ENCODE results near the gene TVP23C.

GRCh38 chr17:15511142-15511541, 52.1 kb downstream of the TVP23C start:
- TF ChIP-seq, protein P1, sequence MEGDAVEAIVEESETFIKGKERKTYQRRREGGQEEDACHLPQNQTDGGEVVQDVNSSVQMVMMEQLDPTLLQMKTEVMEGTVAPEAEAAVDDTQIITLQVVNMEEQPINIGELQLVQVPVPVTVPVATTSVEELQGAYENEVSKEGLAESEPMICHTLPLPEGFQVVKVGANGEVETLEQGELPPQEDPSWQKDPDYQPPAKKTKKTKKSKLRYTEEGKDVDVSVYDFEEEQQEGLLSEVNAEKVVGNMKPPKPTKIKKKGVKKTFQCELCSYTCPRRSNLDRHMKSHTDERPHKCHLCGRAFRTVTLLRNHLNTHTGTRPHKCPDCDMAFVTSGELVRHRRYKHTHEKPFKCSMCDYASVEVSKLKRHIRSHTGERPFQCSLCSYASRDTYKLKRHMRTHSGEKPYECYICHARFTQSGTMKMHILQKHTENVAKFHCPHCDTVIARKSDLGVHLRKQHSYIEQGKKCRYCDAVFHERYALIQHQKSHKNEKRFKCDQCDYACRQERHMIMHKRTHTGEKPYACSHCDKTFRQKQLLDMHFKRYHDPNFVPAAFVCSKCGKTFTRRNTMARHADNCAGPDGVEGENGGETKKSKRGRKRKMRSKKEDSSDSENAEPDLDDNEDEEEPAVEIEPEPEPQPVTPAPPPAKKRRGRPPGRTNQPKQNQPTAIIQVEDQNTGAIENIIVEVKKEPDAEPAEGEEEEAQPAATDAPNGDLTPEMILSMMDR (IDR thresholded peaks at IDR 0.05 in 2 of 3, conservative IDR thresholded peaks at IDR 0.05 in 1 of 3; ENCODE audit: borderline replicate concordance in 1 of 3, insufficient read depth in 1 of 3, low read depth in 2 of 3, low read length in 2 of 3): no peak
- TF ChIP-seq ZBTB33 (IDR thresholded peaks at IDR 0.05; ENCODE audit: extremely low read depth, insufficient replicate concordance, low read length) (no peak), POLR2A (IDR thresholded peaks at IDR 0.05; ENCODE audit: borderline replicate concordance, extremely low read depth, insufficient read depth, insufficient read length) (no peak), EZH2 (IDR thresholded peaks at IDR 0.05) (no peak), ZNF274 (IDR thresholded peaks at IDR 0.05; ENCODE audit: low read depth, low read length) (no peak)

Measured in HCT116 (cell line).